Measurements from ENCODE around the gene CD37. TPM values are rescaled to one million over a fixed set of nuclear protein-coding genes. Genes with fewer than 3 reads are reported as not detected.

CD37 gene
- total RNA-seq, 2 donors from 2014 or later: 2.6 to 12.1 TPM

DNA sequence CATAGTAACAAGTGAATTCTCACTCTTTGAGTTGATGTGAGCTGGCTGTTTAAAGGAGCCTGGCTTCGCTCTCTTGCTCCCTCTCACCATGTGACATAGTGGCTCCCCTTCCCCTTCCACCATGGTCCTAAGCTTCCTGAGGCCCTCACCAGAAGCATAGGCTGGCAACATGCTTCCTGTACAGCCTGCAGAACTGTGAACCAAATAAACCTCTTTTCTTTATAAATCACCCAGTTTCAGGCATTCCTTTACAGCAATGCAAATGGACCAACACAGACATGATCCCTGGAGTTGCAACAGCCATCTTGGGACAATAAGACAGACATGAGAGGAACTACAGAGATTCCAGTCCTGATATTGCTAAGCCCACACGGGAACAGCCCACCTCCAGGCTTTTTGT, 14.4 kb downstream of the CD37 start:
- H3K9me3 ChIP-seq: no peaks in the 10 kb centered on the region
- no peaks in the 10 kb centered on the region for H3K4me1 ChIP-seq
- H3K27me3 ChIP-seq: no peaks in the 10 kb centered on the region
- no peak for DNase-seq (ENCODE audit: low spot score)
- H3K27ac ChIP-seq: no peak overlapping the region
- peaks cover 64% of the 10 kb centered on the region for H3K36me3 ChIP-seq
- H3K4me3 ChIP-seq: no peak overlapping the region
- TF ChIP-seq, protein P1, sequence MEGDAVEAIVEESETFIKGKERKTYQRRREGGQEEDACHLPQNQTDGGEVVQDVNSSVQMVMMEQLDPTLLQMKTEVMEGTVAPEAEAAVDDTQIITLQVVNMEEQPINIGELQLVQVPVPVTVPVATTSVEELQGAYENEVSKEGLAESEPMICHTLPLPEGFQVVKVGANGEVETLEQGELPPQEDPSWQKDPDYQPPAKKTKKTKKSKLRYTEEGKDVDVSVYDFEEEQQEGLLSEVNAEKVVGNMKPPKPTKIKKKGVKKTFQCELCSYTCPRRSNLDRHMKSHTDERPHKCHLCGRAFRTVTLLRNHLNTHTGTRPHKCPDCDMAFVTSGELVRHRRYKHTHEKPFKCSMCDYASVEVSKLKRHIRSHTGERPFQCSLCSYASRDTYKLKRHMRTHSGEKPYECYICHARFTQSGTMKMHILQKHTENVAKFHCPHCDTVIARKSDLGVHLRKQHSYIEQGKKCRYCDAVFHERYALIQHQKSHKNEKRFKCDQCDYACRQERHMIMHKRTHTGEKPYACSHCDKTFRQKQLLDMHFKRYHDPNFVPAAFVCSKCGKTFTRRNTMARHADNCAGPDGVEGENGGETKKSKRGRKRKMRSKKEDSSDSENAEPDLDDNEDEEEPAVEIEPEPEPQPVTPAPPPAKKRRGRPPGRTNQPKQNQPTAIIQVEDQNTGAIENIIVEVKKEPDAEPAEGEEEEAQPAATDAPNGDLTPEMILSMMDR (IDR thresholded peaks at IDR 0.05): no peak

DNA sequence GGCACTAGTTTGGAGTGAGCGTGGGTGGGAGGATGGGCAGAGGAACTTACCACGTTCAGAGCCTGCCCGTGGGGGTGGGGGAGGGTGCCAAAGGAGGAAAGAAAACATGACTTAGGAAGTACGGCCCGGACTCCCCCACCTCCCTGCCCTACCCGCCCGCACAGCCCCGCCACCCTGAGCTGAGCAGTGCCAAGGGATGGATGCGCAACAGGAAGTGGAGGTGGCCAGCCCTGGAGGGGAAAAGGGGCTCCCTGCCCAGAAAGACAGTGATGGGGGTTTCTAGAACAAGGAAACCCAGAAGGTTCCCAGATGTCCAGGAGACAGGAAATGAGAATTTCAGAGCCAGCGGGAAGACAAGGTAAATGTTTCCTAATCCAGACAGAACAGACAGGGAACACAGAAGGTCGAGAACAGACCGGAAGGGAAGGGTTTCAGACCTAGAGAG, 20.7 kb downstream of the CD37 start:
- Histone ChIP-seq H3K4me3 (no peak overlapping the region), H3K9me3 (no peaks in the 10 kb centered on the region), H3K4me1 (peaks cover 0 to 28% of the 10 kb centered on the region in 2 donors), H3K27ac (peak overlapping the region; percentile 31 to 47), H3K36me3 (peaks cover 48% of the 10 kb centered on the region), H3K27me3 (no peaks in the 10 kb centered on the region)
- no peak for DNase-seq (ENCODE audit: low spot score)
- TF ChIP-seq, protein P1 (IDR thresholded peaks at IDR 0.05): no peak

DNA sequence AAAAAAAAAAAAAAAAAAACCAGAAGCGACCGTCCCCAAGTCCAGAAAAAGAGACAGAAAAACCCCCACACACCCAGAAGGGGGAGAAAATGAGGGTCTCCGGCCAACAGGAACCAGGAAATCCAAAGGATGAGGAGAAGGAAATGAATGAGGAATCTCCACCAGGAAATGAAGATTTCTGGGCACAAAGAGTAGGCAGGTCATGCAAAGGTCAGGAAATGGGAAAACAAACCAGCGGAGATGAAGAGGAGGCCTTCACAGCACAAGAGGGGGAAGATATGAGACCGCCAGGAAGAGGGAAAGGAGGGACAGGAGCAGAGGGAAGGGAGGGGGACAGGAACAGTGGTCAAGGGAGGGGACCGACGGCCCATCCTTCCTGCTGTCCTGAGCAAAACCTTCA, 21.2 kb downstream of the CD37 start:
- Histone ChIP-seq H3K27ac (peak overlapping the region; percentile 31 to 47), H3K4me3 (no peak overlapping the region), H3K27me3 (no peaks in the 10 kb centered on the region), H3K4me1 (peaks cover 0 to 32% of the 10 kb centered on the region in 2 donors), H3K9me3 (no peaks in the 10 kb centered on the region), H3K36me3 (peaks cover 48% of the 10 kb centered on the region)
- no peak for DNase-seq (ENCODE audit: low spot score)
- TF ChIP-seq, protein P1 (IDR thresholded peaks at IDR 0.05): no peak

DNA sequence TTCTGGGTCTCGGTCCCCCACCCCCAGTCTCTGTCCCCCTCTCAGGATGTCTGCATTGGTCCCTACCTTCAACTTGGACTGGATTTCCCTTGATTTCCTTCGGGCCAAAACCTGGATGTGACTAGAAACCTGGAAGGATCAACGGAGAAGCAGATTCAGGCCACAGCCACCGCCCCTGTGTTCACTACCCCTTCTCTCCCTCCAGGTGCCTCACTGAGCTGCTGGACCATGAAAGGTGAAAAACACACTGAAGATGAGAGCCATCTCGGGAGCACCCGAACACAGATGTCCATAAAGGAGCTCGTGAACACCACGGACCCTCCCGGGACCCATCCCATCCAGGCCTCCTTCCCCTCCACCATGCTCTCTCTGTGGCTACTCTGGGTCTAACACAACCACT, 22.0 kb downstream of the CD37 start:
- TF ChIP-seq, protein P1 (IDR thresholded peaks at IDR 0.05): no peak
- Histone ChIP-seq H3K4me3 (no peak overlapping the region), H3K4me1 (peaks cover 0 to 33% of the 10 kb centered on the region in 2 donors), H3K36me3 (peaks cover 48% of the 10 kb centered on the region), H3K27ac (peak overlapping the region; percentile 31 to 47), H3K9me3 (no peaks in the 10 kb centered on the region), H3K27me3 (no peaks in the 10 kb centered on the region)
- DNase-seq (ENCODE audit: low spot score): no peak

DNA sequence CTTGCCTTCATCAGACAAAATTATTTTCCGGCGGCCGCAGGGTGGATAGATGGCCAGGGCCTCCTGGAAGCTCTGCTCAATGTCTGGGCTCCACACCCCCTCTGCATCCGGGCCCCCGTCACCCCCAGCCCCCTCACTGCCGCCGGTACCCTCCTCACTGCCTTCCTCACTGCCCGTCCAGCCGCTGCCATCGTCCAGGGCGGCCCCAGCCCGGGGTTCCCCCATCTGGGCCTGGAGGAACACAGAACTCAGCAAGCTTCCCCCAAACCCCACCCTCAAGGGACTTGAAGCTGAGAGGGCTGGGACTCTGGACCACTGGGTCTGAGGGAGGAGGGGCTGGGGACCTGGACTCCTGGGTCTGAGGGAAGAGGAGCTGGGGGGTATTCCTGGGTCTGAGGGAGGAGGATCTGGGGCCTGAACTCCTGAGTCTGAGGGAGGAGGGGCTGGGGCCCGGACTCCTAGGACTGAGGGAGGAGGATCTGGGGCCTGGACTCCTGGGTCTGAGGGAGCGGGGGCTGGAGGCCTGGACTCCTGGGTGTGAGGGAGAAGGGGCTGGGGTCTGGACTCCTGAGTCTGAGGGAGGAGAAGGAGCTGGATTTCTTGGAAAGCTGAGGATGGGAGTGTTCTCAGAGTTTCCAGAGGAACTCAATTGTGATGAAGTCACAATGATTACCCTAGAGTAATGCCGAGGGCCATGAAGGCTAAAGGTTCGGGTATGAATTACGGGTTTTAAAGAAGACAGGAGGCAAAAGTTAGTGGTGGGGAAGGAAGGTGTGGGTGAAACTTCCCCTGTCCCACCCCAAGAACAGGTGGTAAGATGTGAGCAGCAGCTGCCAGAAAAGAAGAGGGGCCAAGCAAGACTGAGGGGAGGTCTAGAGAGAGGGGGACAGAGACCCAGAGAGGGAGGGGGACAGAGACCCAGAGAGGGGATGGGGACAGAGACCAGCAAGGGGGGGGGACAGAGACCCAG, 24.9 kb downstream of the CD37 start:
- TF ChIP-seq, protein P1 (IDR thresholded peaks at IDR 0.05): no peak
- Histone ChIP-seq H3K27ac (peak overlapping the region; percentile 97), H3K27me3 (no peaks in the 10 kb centered on the region), H3K36me3 (peaks cover 33% of the 10 kb centered on the region), H3K9me3 (no peaks in the 10 kb centered on the region), H3K4me3 (no peak overlapping the region), H3K4me1 (peaks cover 0 to 41% of the 10 kb centered on the region in 2 donors)
- DNase-seq (ENCODE audit: low spot score): no peak

All from right atrium auricular region (tissue), 2 donors.